Astrocyte of the cerebellum (primary cell): ENCODE data around the gene TMEM130.

ENCODE experiments used
- DNase-seq: peaks from one replicate; pipeline ENCODE4 v3.0.0-alpha.2; 2011; ENCODE audit warnings: low read depth
- H3K4me3 ChIP-seq: 2 replicates; pipeline ENCODE4 v1.5.1; 2011; ENCODE audit warnings: mild to moderate bottlenecking, low read depth, low read length, moderate library complexity
- CTCF ChIP-seq: IDR thresholded peaks from 2 replicates; pipeline ENCODE4 v1.5.1; 2012; ENCODE audit warnings: low read length, low read depth, moderate library complexity, mild to moderate bottlenecking; ENCODE audit errors: missing control alignments
- in situ Hi-C: cut with HindIII; loops from 2 replicates; pipeline ENCODE4 v1.10.0; 2017; ENCODE audit warnings: low sequenced_read_pairs

TMEM130 gene

GRCh38 chr7:98869597-98870120 lies at the start of gene TMEM130:
TSS of gene TMEM130 (minus strand) at chr7:98870014. CDS start at chr7:98869861, 153 bp downstream.
- H3K4me3 ChIP-seq = peak within 1 kb of the TSS; percentile 38
- in situ Hi-C loops = loop anchor here (25.0 kb wide), 1 partner anchor 432 kb away; no protein-coding TSS in a partner anchor
- no peak for TF ChIP-seq CTCF
- DNase-seq = no peak

- in situ Hi-C loops = no loop called here
- no peak for DNase-seq
- no peak for TF ChIP-seq CTCF
- no peak overlapping the region for H3K4me3 ChIP-seq
These were observed 47.5 kb upstream of the TMEM130 start for GRCh38 chr7:98917331-98917730.

- no peak overlapping the region for H3K4me3 ChIP-seq
- no peak for TF ChIP-seq CTCF
- in situ Hi-C loops = no loop called here
- peak; percentile 3 for DNase-seq
These were observed 43.8 kb upstream of the TMEM130 start for GRCh38 chr7:98913612-98914011.

- no peak for DNase-seq
- in situ Hi-C loops = no loop called here
- TF ChIP-seq CTCF = no peak
- no peak overlapping the region for H3K4me3 ChIP-seq
These were observed 43.2 kb upstream of the TMEM130 start for GRCh38 chr7:98913026-98913425.

GRCh38 chr7:98911916-98912315 lies 42.1 kb upstream of the TMEM130 start:
- in situ Hi-C loops = no loop called here
- no peak for TF ChIP-seq CTCF
- DNase-seq = no peak
- H3K4me3 ChIP-seq = no peak overlapping the region

- in situ Hi-C loops = no loop called here
- DNase-seq = no peak
- no peak overlapping the region for H3K4me3 ChIP-seq
- no peak for TF ChIP-seq CTCF
These were observed 40.6 kb upstream of the TMEM130 start for GRCh38 chr7:98910427-98910826.
